ENCODE measurements around the gene CLCN1. TPM values are rescaled to one million over a fixed set of nuclear protein-coding genes. Genes with fewer than 3 reads are reported as not detected.

The CLCN1 gene
- polyA plus RNA-seq, 3 donors = 0.04 to 0.76 (median 0.11) TPM

- H3K9ac ChIP-seq (ENCODE audit: insufficient read depth, low read length, poor library complexity, severe bottlenecking) = no peak overlapping the region
- no peak overlapping the region for H3K4me3 ChIP-seq (replicated peaks in 1 of 3; ENCODE audit: low read depth in 2 of 3, low read length in 3 of 3)
- peaks cover 15 to 50% of the 10 kb centered on the region in 2 donors for H3K4me1 ChIP-seq (ENCODE audit: control insufficient read depth in 1 of 2, insufficient read depth in 2 of 2, low read length in 2 of 2)
- no peak for DNase-seq
- peaks cover 55% of the 10 kb centered on the region for H3K4me1 Mint-ChIP-seq
- intact Hi-C loops (cut with micrococcal nuclease) = no loop called here
- H3K9me3 ChIP-seq (replicated peaks in 1 of 2; ENCODE audit: control insufficient read depth in 1 of 2, insufficient read depth in 1 of 2, low read length in 2 of 2) = no peaks in the 10 kb centered on the region
- no peak overlapping the region for H2AFZ ChIP-seq (ENCODE audit: insufficient read depth, low read depth, low read length, poor library complexity, severe bottlenecking)
- H3K36me3 Mint-ChIP-seq = peaks cover 26 to 45% of the 10 kb centered on the region in 2 donors
- peaks cover 62% of the 10 kb centered on the region for H4K20me1 ChIP-seq (ENCODE audit: insufficient read depth, low read length)
- peaks cover 16% of the 10 kb centered on the region for H3K79me2 ChIP-seq (ENCODE audit: insufficient read depth, low read length)
- H3K4me3 Mint-ChIP-seq = no peak overlapping the region
- TF ChIP-seq, protein P1, sequence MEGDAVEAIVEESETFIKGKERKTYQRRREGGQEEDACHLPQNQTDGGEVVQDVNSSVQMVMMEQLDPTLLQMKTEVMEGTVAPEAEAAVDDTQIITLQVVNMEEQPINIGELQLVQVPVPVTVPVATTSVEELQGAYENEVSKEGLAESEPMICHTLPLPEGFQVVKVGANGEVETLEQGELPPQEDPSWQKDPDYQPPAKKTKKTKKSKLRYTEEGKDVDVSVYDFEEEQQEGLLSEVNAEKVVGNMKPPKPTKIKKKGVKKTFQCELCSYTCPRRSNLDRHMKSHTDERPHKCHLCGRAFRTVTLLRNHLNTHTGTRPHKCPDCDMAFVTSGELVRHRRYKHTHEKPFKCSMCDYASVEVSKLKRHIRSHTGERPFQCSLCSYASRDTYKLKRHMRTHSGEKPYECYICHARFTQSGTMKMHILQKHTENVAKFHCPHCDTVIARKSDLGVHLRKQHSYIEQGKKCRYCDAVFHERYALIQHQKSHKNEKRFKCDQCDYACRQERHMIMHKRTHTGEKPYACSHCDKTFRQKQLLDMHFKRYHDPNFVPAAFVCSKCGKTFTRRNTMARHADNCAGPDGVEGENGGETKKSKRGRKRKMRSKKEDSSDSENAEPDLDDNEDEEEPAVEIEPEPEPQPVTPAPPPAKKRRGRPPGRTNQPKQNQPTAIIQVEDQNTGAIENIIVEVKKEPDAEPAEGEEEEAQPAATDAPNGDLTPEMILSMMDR (IDR thresholded peaks at IDR 0.05) = no peak
- H3K27me3 ChIP-seq (ENCODE audit: control insufficient read depth in 2 of 2, insufficient read depth in 2 of 2, low read length in 2 of 2) = no peaks in the 10 kb centered on the region
- no CpG with 5 or more reads among the region's 6 CpGs for WGBS (ENCODE audit: insufficient coverage)
- H3K9me3 Mint-ChIP-seq = no peaks in the 10 kb centered on the region
- H3K36me3 ChIP-seq (replicated peaks in 1 of 2; ENCODE audit: control insufficient read depth in 1 of 2, insufficient read depth in 2 of 2, low read length in 2 of 2) = peaks cover 33 to 42% of the 10 kb centered on the region in 2 donors
- H3K27ac Mint-ChIP-seq = peak overlapping the region in 2 of 7 donors; percentile 8 to 73
- H3K27ac ChIP-seq (ENCODE audit: low read depth in 1 of 2, low read length in 2 of 2) = peak overlapping the region in 1 of 2 donors; percentile 17
- H3K4me2 ChIP-seq (replicated peaks; ENCODE audit: extremely low read depth, low read length, poor library complexity, severe bottlenecking) = no peak overlapping the region
- H3K27me3 Mint-ChIP-seq (ENCODE audit: low read depth in 3 of 3) = no peaks in the 10 kb centered on the region
Measured at GRCh38 chr7:143394068-143394467, 78.2 kb downstream of the CLCN1 start.

GRCh38 chr7:143394777-143395176 is 78.9 kb downstream of the CLCN1 start:
- Mint-ChIP-seq H3K27ac (peak overlapping the region in 4 of 7 donors; percentile 1 to 68 (median 58)), H3K4me3 (peak overlapping the region in 1 of 2 donors; percentile 22), H3K27me3 (ENCODE audit: low read depth in 3 of 3) (no peaks in the 10 kb centered on the region)

More at GRCh38 chr7:143394777-143395176, 78.9 kb downstream of the CLCN1 start:
- H3K36me3 Mint-ChIP-seq = peaks cover 31 to 42% of the 10 kb centered on the region in 2 donors
- WGBS (ENCODE audit: insufficient coverage) = 63% methylated on average over 4 of the region's 6 CpGs
- H3K79me2 ChIP-seq (ENCODE audit: insufficient read depth, low read length) = peaks cover 9% of the 10 kb centered on the region
- H3K9ac ChIP-seq (ENCODE audit: insufficient read depth, low read length, poor library complexity, severe bottlenecking) = no peak overlapping the region
- no peaks in the 10 kb centered on the region for H3K9me3 ChIP-seq (replicated peaks in 1 of 2; ENCODE audit: control insufficient read depth in 1 of 2, insufficient read depth in 1 of 2, low read length in 2 of 2)
- peaks cover 15 to 43% of the 10 kb centered on the region in 2 donors for H3K4me1 ChIP-seq (ENCODE audit: control insufficient read depth in 1 of 2, insufficient read depth in 2 of 2, low read length in 2 of 2)
- no peak for DNase-seq
- no peak overlapping the region for H2AFZ ChIP-seq (ENCODE audit: insufficient read depth, low read depth, low read length, poor library complexity, severe bottlenecking)
- H3K4me1 Mint-ChIP-seq = peaks cover 48% of the 10 kb centered on the region
- no peak overlapping the region for H3K4me3 ChIP-seq (replicated peaks in 1 of 3; ENCODE audit: low read depth in 2 of 3, low read length in 3 of 3)
- H3K9me3 Mint-ChIP-seq = no peaks in the 10 kb centered on the region
- H3K36me3 ChIP-seq (replicated peaks in 1 of 2; ENCODE audit: control insufficient read depth in 1 of 2, insufficient read depth in 2 of 2, low read length in 2 of 2) = peaks cover 26 to 35% of the 10 kb centered on the region in 2 donors
- H3K27me3 ChIP-seq (ENCODE audit: control insufficient read depth in 2 of 2, insufficient read depth in 2 of 2, low read length in 2 of 2) = no peaks in the 10 kb centered on the region
- peaks cover 55% of the 10 kb centered on the region for H4K20me1 ChIP-seq (ENCODE audit: insufficient read depth, low read length)
- TF ChIP-seq, protein P1 (IDR thresholded peaks at IDR 0.05) = no peak
- intact Hi-C loops (cut with micrococcal nuclease) = no loop called here
- H3K27ac ChIP-seq (ENCODE audit: low read depth in 1 of 2, low read length in 2 of 2) = no peak overlapping the region
- H3K4me2 ChIP-seq (replicated peaks; ENCODE audit: extremely low read depth, low read length, poor library complexity, severe bottlenecking) = no peak overlapping the region
